GM12878 (cell line): Measurements from ENCODE around the gene DHX16. TPM values are rescaled to one million over a fixed set of nuclear protein-coding genes. Genes with fewer than 3 reads are reported as not detected.

Source experiments
- ATAC-seq: fragments of 200-7000 bp; cut with Tn5 transposase; 3 replicates; pipeline ENCODE4 v1.9.1; 2020; ENCODE audit warnings: mild to moderate bottlenecking, moderate library complexity
- BruUV-seq: library from RNA; stranded (reverse); fragments of 400-500 nt; replicated peaks from 2 replicates; lab custom pipeline; 2021; lab: Mats Ljungman, UMichigan
- CTCF ChIA-PET: fragments of 300-600 bp; sonication (Branson Sonifier 250); formaldehyde crosslinking; extraction: SDS; loops from one replicate; lab custom pipeline; 2021; ENCODE audit warnings: inconsistent platforms; lab: Yijun Ruan, JAX
- POLR2A ChIA-PET: fragments of 350-600 bp; formaldehyde crosslinking; extraction: SDS; loops from one replicate; lab custom pipeline; 2021; ENCODE audit warnings: inconsistent platforms; lab: Charles Lee
- RAD21 ChIA-PET: fragments of 300-600 bp; sonication (Branson Sonifier 250); formaldehyde crosslinking; loops from one replicate; lab custom pipeline; 2023; ENCODE audit warnings: antibody characterized with exemption; ENCODE audit not compliant: unreplicated experiment; lab: Charles Lee
- SMC1A ChIA-PET: fragments of 300-600 bp; sonication (Branson Sonifier 250); formaldehyde crosslinking; loops from one replicate; lab custom pipeline; 2023; ENCODE audit not compliant: unreplicated experiment, uncharacterized antibody; lab: Charles Lee
- DNase-seq: peaks from one replicate; pipeline ENCODE4 v3.0.0-alpha.2; 2011; ENCODE audit warnings: low read depth, low spot score
- FAIRE-seq: peaks from 3 replicates; lab custom pipeline; 2011; peaks lifted over from hg19 to GRCh38; lab: Jason Lieb, UNC
- H2AFZ ChIP-seq: 2 replicates; pipeline ENCODE4 v1.6.0; 2011; ENCODE audit warnings: low read depth, low read length, control low read depth; ENCODE audit not compliant: control insufficient read depth
- H3K27ac ChIP-seq: 2 replicates; pipeline ENCODE4 v1.5.1; 2011; ENCODE audit warnings: control low read depth; ENCODE audit not compliant: control insufficient read depth, insufficient read depth
- H3K27me3 ChIP-seq, 2 experiments: replicated peaks in 1 of 2; 2 replicates each; pipeline versions ENCODE4 v1.6.0 to v1.6.1; 2011; ENCODE audit warnings: low read length in 1 of 2; ENCODE audit not compliant: control insufficient read depth in 2 of 2, insufficient read depth in 2 of 2
- H3K36me3 ChIP-seq, 2 experiments: 2 replicates each; pipeline ENCODE4 v1.5.1; 2011; ENCODE audit warnings: low read length in 1 of 2; ENCODE audit not compliant: control insufficient read depth in 2 of 2, insufficient read depth in 2 of 2
- H3K4me1 ChIP-seq: 2 replicates; pipeline ENCODE4 v1.6.1; 2011; ENCODE audit warnings: mild to moderate bottlenecking, low read length, moderate library complexity, mixed read lengths; ENCODE audit not compliant: control insufficient read depth, insufficient read depth
- H3K4me2 ChIP-seq: 2 replicates; pipeline ENCODE4 v1.6.0; 2011; ENCODE audit warnings: control low read depth; ENCODE audit not compliant: control insufficient read depth, insufficient read depth
- H3K4me3 ChIP-seq: fragments of 200-600 bp; sonication (generic); 2 replicates; pipeline ENCODE4 v1.5.1; 2016
- H3K79me2 ChIP-seq: 2 replicates; pipeline ENCODE4 v1.6.0; 2011; ENCODE audit warnings: low read length; ENCODE audit not compliant: control insufficient read depth, insufficient read depth
- H3K9ac ChIP-seq: 2 replicates; pipeline ENCODE4 v1.8.0; 2011; ENCODE audit warnings: low read length, control low read depth, mixed read lengths; ENCODE audit not compliant: control insufficient read depth, insufficient read depth
- H3K9me3 ChIP-seq: replicated peaks from 3 replicates; pipeline ENCODE4 v1.5.1; 2011; ENCODE audit warnings: mild to moderate bottlenecking, low read length; ENCODE audit not compliant: control insufficient read depth, insufficient read depth
- H4K20me1 ChIP-seq: 2 replicates; pipeline ENCODE4 v1.6.0; 2011; ENCODE audit not compliant: control insufficient read depth, insufficient read depth
- CTCF ChIP-seq, 3 experiments: IDR thresholded peaks in 2 of 3; conservative IDR thresholded peaks in 1 of 3; 2 replicates each; pipeline ENCODE4 v1.5.1; 2011; ENCODE audit warnings: low read depth in 3 of 3, low read length in 3 of 3, mild to moderate bottlenecking in 3 of 3, control low read depth in 2 of 3, moderate library complexity in 2 of 3, inconsistent platforms in 1 of 3, mixed read lengths in 1 of 3; ENCODE audit not compliant: control insufficient read depth in 2 of 3, insufficient read depth in 1 of 3; ENCODE audit errors: extremely low read depth in 1 of 3
- CUX1 ChIP-seq: IDR thresholded peaks from 2 replicates; pipeline ENCODE4 v1.6.1; 2012; ENCODE audit warnings: improper control_type of control experiment, low read depth, low read length; ENCODE audit not compliant: insufficient replicate concordance
- IRF4 ChIP-seq: IDR thresholded peaks from 2 replicates; pipeline ENCODE4 v1.6.1; 2011; ENCODE audit warnings: low read depth, low read length
- NKRF ChIP-seq: fragments of 450-650 bp; conservative IDR thresholded peaks from 2 replicates; pipeline ENCODE4 v1.6.1; 2017; ENCODE audit warnings: mild to moderate bottlenecking, moderate library complexity
- RAD21 ChIP-seq: IDR thresholded peaks from 2 replicates; pipeline ENCODE4 v1.6.1; 2011; ENCODE audit warnings: mild to moderate bottlenecking, low read depth, low read length, moderate library complexity; ENCODE audit not compliant: insufficient read depth
- ZNF24 ChIP-seq: fragments of 450-650 bp; IDR thresholded peaks from 2 replicates; pipeline ENCODE4 v1.6.1; 2017; ENCODE audit warnings: antibody characterized with exemption, mild to moderate bottlenecking
- WGBS: methylation state at CpG from one replicate; pipeline ENCODE4 v1.1.6; 2016; ENCODE audit warnings: low lambda C conversion rate; ENCODE audit not compliant: insufficient replicate concordance, insufficient coverage; ENCODE audit errors: missing lambda C conversion rate; 5-methylcytosine and 5-hydroxymethylcytosine counted together
- in situ Hi-C: fragments of 300-500 bp; cut with MboI; formaldehyde crosslinking; loops from 9 replicates; pipeline ENCODE4 v1.14.3; 2018; ENCODE audit warnings: mixed read lengths
- intact Hi-C: fragments of 100-400 bp; cut with micrococcal nuclease; formaldehyde crosslinking; loops from one replicate; pipeline ENCODE4 v1.14.2; 2022; ENCODE audit not compliant: unreplicated experiment
- polyA plus RNA-seq, 11 experiments: library from polyadenylated mRNA; depleted of rRNA in 4 of 11; unstranded in 6 of 11; stranded (reverse) in 5 of 11; fragments of >200 nt; fragmentation: Nextera tagmentation in 4 of 11; fragmentation: Illumina TruSeq in 1 of 11; extraction: Ambion mirVana in 4 of 11; extraction: Trizol in 1 of 11; gene quantifications; 1 replicate in 1 of 11; 2 replicates in 10 of 11; pipeline versions ENCODE4 v1.2.1 to v1.2.3, GENCODE V29; 2011 to 2016; ENCODE audit warnings: inconsistent platforms in 2 of 11, missing spikeins in 2 of 11, low read depth in 1 of 11
- total RNA-seq, 4 experiments: library from RNA; depleted of rRNA in 3 of 4; stranded (reverse); fragments of >200 nt in 3 of 4; fragmentation: Illumina TruSeq in 1 of 4; extraction: Trizol in 1 of 4; gene quantifications; 2 replicates each; pipeline versions ENCODE4 v1.2.1 to v1.2.3, GENCODE V29; 2013 to 2021

The DHX16 gene
- total and polyA plus RNA-seq, 10 of the 15 experiments (the other 5 are each of a cell fraction or from before 2014, with no cell fraction given), result 10.1 to 41.4 (median 38.3) TPM

GRCh38 chr6:30612213-30612612, 60.6 kb downstream of the DHX16 start:
- H3K9me3 ChIP-seq, result no peaks in the 10 kb centered on the region; the same call in 2 of the 3 replicates
- ChIA-PET SMC1A (interaction anchor here (1.6 to 3.5 kb wide), 7 partner anchors 12 to 129 kb away, joined by 3 to 16 read pairs (median 7); no protein-coding TSS in a partner anchor), RAD21 (interaction anchor here (0.9 to 2.2 kb wide), 4 partner anchors 41 to 130 kb away, joined by 3 to 7 read pairs (median 6); partner anchors contain the start of gene ABCF1), POLR2A (interaction anchor here (0.6 to 2.0 kb wide), 9 partner anchors 11 to 534 kb away, joined by 3 to 11 read pairs (median 6); partner anchors contain the start of genes C6orf136, GNL1 and PRR3), CTCF (interaction anchor here (1.0 to 4.2 kb wide), 12 partner anchors 7 to 130 kb away, joined by 3 to 41 read pairs (median 11); partner anchors contain the start of gene DHX16)
- WGBS, result 100% methylated on average over 1 of the region's 1 CpG
- ATAC-seq, result no peak
- peaks cover 3% of the 10 kb centered on the region for H3K4me1 ChIP-seq
- no peak for DNase-seq
- BruUV-seq, result no TSS peak
- intact Hi-C loops, result no loop called here
- no peak overlapping the region for H2AFZ ChIP-seq
- FAIRE-seq, result no peak
- 0 out of 2 replicates have a peak, but pooled peaks cover 8% of the 10 kb centered on the region for H4K20me1 ChIP-seq
- no peak overlapping the region for H3K4me3 ChIP-seq
- H3K27me3 ChIP-seq, result no peaks in the 10 kb centered on the region
- H3K9ac ChIP-seq, result no peak overlapping the region
- in situ Hi-C loops, result no loop called here
- TF ChIP-seq CUX1 (no peak), NKRF (no peak), IRF4 (no peak), ZNF24 (no peak), RAD21 (no peak), CTCF (IDR thresholded peaks at IDR 0.05 in 2 of 3, conservative IDR thresholded peaks at IDR 0.05 in 1 of 3; ENCODE audit: control insufficient read depth in 2 of 3, extremely low read depth in 1 of 3, insufficient read depth in 1 of 3, low read depth in 3 of 3, low read length in 3 of 3) (peak in 1 of 3 experiments; percentile 8; a peak in 1 of 6 replicates)
- H3K4me2 ChIP-seq, result peak overlapping the region; percentile 39
- peaks cover 39% of the 10 kb centered on the region for H3K79me2 ChIP-seq
- H3K36me3 ChIP-seq, result peaks cover 3 to 53% of the 10 kb centered on the region in 2 experiments
- no peak overlapping the region for H3K27ac ChIP-seq
